Activated naive CD8-positive, alpha-beta T cell (primary cell): ENCODE results near the gene ANXA10.

Experiments
- H3K27ac Mint-ChIP-seq: one replicate; pipeline ENCODE4 v1.8.0; 2021; ENCODE audit warnings: mixed read lengths
- H3K27me3 Mint-ChIP-seq: one replicate; pipeline ENCODE4 v1.8.0; 2021; ENCODE audit warnings: mixed read lengths
- H3K36me3 Mint-ChIP-seq: one replicate; pipeline ENCODE4 v1.8.0; 2021; ENCODE audit warnings: mixed read lengths
- H3K4me1 Mint-ChIP-seq: one replicate; pipeline ENCODE4 v1.8.0; 2021; ENCODE audit warnings: low read depth, mixed read lengths
- H3K4me3 Mint-ChIP-seq: one replicate; pipeline ENCODE4 v1.8.0; 2021; ENCODE audit warnings: mild to moderate bottlenecking, mixed read lengths
- H3K9me3 Mint-ChIP-seq: one replicate; pipeline ENCODE4 v1.8.0; 2021; ENCODE audit warnings: low read depth, mixed read lengths

Gene ANXA10, protein sequence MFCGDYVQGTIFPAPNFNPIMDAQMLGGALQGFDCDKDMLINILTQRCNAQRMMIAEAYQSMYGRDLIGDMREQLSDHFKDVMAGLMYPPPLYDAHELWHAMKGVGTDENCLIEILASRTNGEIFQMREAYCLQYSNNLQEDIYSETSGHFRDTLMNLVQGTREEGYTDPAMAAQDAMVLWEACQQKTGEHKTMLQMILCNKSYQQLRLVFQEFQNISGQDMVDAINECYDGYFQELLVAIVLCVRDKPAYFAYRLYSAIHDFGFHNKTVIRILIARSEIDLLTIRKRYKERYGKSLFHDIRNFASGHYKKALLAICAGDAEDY

DNA sequence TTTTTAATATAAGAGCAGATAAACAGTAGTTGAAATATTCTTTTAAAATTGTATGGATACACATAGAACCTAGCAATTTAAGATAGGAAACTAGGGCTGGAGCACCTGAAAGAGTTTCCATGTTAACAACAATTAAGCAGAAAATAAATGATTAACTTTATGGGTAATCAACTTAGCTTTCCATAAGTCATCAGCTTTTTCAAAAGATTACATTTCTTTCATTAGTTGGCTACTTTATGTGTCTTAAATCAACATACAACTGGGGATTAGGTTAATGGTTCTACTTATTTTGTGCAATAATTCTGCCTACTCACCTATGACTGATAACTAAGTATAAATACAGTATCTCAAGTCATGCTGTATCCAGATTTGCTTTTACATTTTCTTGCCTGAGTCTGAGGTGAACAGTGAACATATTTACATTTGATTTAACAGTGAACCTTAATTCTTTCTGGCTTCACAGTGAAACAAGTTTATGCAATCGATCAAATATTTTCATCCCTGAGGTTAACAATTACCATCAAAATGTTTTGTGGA lies at the start of gene ANXA10:
TSS of gene ANXA10 (plus strand) at position 362 of the 537 bp plus-strand sequence. CDS start at position 526, 164 bp downstream.
- Mint-ChIP-seq H3K27ac (no peak within 1 kb of the TSS), H3K9me3 (peaks cover 8% of the 10 kb centered on the region)

DNA sequence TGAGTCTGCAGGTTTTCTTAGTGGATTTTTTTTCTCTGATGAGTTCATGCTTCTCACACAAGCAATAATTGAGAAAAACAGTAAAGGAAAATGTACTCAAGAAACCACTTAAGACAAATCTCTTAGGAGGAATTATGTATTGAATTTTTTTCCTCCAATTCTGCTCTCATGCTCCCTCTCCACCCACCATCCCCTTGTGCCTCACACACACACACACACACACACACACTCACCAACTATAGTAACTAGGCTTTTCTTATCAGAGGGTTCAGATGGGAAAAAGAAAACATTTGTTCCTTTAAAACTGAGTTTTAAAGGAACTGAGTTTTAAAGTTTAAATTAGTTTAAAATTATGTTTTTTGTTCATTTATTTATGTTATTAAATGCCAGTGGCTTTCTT lies 47.0 kb upstream of the ANXA10 start:
- H3K36me3 Mint-ChIP-seq: no peaks in the 10 kb centered on the region
- H3K4me3 Mint-ChIP-seq: no peak overlapping the region
- H3K27ac Mint-ChIP-seq: no peak overlapping the region
- H3K4me1 Mint-ChIP-seq: no peaks in the 10 kb centered on the region
- H3K9me3 Mint-ChIP-seq: peaks cover 3% of the 10 kb centered on the region
- no peaks in the 10 kb centered on the region for H3K27me3 Mint-ChIP-seq

More for the DNA sequence above, at the start of gene ANXA10:
- no peaks in the 10 kb centered on the region for H3K36me3 Mint-ChIP-seq
- no peak within 1 kb of the TSS for H3K4me3 Mint-ChIP-seq
- no peaks in the 10 kb centered on the region for H3K4me1 Mint-ChIP-seq
- peaks cover 2% of the 10 kb centered on the region for H3K27me3 Mint-ChIP-seq

DNA sequence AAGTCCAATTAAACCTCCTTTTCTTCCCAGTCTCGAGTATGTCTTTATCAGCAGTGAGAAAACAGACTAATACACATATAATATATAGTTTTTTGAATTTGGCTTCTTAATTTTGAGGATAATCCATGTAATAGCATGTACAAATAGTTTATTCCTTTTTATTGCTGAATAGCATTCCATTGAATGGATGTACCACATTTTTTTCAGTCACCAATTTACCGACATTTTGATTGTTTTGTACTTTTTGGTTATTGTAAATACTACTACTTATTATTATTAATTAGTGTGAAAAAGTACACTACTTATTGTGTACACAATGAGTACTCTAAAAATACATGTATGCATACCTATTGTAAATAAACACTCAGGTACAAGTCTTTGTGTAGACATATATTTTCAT lies 42.3 kb upstream of the ANXA10 start:
- Mint-ChIP-seq H3K27ac (no peak overlapping the region), H3K27me3 (no peaks in the 10 kb centered on the region), H3K4me3 (no peak overlapping the region), H3K9me3 (peaks cover 3% of the 10 kb centered on the region), H3K4me1 (no peaks in the 10 kb centered on the region), H3K36me3 (no peaks in the 10 kb centered on the region)

DNA sequence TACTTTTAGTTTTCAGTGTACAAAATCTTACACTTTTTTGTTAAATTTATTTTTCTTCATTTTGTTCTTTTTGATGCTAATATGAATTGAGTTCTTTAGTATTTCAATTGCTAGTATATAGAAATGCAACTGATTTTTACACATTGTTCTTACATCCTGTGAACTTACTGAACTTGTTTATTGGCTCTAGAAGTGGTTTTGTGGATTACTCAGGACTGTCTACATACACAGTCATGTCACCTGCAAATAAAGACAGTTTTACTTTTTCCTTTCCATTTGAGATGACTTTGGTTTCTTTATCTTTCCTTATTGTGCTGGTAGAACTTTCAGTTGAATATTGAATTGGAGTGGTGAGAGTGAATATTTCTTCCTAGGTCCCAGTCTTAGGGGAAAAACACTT lies 40.8 kb upstream of the ANXA10 start:
- H3K9me3 Mint-ChIP-seq: peaks cover 3% of the 10 kb centered on the region
- H3K27me3 Mint-ChIP-seq: no peaks in the 10 kb centered on the region
- H3K4me1 Mint-ChIP-seq: no peaks in the 10 kb centered on the region
- no peak overlapping the region for H3K27ac Mint-ChIP-seq
- no peak overlapping the region for H3K4me3 Mint-ChIP-seq
- H3K36me3 Mint-ChIP-seq: no peaks in the 10 kb centered on the region

DNA sequence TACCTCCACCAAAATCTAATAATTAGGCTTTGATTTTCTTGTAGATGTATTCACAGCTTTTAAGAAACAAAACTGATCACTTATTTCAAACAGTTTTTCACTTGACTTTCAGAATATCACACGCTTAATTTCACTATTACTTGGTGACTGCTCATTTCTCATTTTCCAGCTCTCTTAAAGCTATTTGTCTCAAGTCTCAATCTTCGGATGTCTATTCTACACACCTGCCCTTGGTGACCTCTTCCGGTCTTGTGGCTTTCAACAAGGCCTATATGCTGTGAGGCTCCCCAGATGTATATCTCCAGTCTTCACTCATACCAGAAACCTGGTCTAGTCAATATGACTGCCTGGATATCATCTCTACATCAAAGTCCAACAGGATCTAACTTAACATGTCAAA lies 34.9 kb upstream of the ANXA10 start:
- Mint-ChIP-seq H3K36me3 (no peaks in the 10 kb centered on the region), H3K27ac (no peak overlapping the region), H3K9me3 (peaks cover 7% of the 10 kb centered on the region), H3K4me1 (no peaks in the 10 kb centered on the region), H3K27me3 (no peaks in the 10 kb centered on the region), H3K4me3 (no peak overlapping the region)

DNA sequence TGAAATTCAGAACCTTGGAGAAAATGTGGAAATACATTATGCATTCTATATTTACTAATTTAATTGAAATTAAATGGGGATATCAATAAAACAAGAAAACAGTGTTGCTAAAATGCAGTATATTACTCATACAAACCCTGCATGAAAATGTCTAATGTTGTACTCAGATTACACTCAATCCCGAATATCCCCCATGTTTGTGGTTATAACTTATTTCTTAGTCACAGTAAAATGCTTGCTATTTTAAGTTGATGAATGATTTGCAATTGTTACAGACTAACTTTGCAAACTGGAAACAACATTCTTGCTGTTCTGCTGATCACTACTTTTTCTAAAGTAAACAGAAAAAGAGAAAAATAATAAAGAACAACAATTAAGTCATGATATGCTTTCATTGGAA lies 33.1 kb upstream of the ANXA10 start:
- H3K9me3 Mint-ChIP-seq: peaks cover 7% of the 10 kb centered on the region
- H3K36me3 Mint-ChIP-seq: no peaks in the 10 kb centered on the region
- no peaks in the 10 kb centered on the region for H3K4me1 Mint-ChIP-seq
- H3K27ac Mint-ChIP-seq: no peak overlapping the region
- no peaks in the 10 kb centered on the region for H3K27me3 Mint-ChIP-seq
- H3K4me3 Mint-ChIP-seq: no peak overlapping the region

DNA sequence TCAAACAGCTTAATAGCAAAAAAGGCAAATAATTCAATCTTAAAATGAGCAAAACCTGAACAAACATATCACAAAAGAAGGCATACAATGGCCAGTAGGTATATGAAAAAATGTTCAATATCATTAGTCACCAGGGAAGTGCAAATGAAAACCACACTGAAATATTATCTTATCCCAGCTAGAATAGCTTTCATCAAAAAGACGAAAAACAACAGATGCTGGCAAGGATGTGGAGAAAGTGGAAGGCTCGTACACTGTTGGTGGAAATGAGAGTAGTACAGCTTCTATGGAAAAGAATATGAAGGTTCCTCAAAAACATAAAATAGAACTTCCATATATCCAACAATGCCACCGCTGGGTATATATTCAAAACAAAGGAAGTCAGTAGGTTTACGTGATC lies 29.3 kb upstream of the ANXA10 start:
- peaks cover 4% of the 10 kb centered on the region for H3K9me3 Mint-ChIP-seq
- H3K4me3 Mint-ChIP-seq: no peak overlapping the region
- no peaks in the 10 kb centered on the region for H3K4me1 Mint-ChIP-seq
- no peaks in the 10 kb centered on the region for H3K27me3 Mint-ChIP-seq
- H3K27ac Mint-ChIP-seq: no peak overlapping the region
- no peaks in the 10 kb centered on the region for H3K36me3 Mint-ChIP-seq

DNA sequence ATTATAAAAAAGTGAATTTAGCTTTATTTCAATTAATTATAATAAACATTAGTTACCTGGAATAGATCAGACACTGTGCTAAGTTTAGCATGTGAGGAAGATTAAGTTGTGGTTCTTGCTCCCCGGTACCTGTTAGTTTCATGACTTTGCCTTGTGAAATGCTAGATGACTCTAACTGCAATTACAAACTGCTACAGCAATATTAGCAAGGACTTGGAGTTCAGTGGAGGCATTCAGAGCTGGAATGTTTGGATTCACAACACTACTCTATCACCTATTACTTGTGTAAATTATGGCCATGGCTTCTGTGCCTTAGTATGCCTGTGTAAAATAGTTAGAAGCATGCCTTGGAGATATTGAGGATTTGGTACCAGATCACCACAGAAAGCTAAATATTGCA lies 21.4 kb upstream of the ANXA10 start:
- H3K27ac Mint-ChIP-seq: no peak overlapping the region
- no peaks in the 10 kb centered on the region for H3K4me1 Mint-ChIP-seq
- no peaks in the 10 kb centered on the region for H3K36me3 Mint-ChIP-seq
- H3K4me3 Mint-ChIP-seq: no peak overlapping the region
- no peaks in the 10 kb centered on the region for H3K27me3 Mint-ChIP-seq
- no peaks in the 10 kb centered on the region for H3K9me3 Mint-ChIP-seq

DNA sequence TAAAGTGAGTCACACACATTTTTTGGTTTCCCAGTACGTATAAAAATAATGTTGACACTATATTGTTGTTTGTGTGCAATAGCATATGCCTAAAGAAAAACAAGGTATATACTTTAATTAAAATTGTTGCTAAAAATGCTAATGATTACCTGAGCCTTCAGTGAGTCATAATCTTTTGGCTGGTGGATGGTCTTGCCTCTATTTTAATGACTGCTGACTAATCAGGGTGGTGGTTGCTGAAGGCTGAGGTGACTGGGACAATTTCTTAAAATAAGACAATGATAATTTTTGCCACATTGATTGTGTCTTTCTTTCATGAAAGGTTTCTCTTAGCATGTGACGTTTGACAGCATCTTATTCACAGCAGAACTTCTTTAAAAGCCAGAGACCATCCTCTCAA lies 21.0 kb upstream of the ANXA10 start:
- Mint-ChIP-seq H3K27me3 (no peaks in the 10 kb centered on the region), H3K4me1 (no peaks in the 10 kb centered on the region), H3K27ac (no peak overlapping the region), H3K36me3 (no peaks in the 10 kb centered on the region), H3K4me3 (no peak overlapping the region), H3K9me3 (no peaks in the 10 kb centered on the region)

DNA sequence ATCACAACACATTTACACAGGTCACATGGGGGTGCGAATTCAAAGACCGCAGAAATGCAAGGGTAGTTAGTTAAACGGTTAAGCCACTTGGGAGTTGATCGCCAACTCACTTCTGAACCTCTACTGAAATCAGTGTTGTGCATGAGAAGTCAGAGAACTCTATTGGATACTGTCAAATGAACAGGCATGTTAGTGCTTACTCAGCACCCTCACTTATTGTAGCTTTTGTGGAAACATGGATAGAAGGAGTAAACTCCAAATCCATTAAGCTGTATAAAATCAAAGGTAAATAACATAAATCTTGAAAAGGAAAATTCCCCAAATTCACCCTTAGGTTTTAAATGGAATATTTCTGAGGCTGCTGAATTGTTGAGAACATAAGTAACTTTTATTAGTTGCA lies 17.5 kb upstream of the ANXA10 start:
- Mint-ChIP-seq H3K27ac (no peak overlapping the region), H3K4me1 (no peaks in the 10 kb centered on the region), H3K4me3 (no peak overlapping the region), H3K9me3 (no peaks in the 10 kb centered on the region), H3K36me3 (no peaks in the 10 kb centered on the region), H3K27me3 (peaks cover under 1% of the 10 kb centered on the region)

DNA sequence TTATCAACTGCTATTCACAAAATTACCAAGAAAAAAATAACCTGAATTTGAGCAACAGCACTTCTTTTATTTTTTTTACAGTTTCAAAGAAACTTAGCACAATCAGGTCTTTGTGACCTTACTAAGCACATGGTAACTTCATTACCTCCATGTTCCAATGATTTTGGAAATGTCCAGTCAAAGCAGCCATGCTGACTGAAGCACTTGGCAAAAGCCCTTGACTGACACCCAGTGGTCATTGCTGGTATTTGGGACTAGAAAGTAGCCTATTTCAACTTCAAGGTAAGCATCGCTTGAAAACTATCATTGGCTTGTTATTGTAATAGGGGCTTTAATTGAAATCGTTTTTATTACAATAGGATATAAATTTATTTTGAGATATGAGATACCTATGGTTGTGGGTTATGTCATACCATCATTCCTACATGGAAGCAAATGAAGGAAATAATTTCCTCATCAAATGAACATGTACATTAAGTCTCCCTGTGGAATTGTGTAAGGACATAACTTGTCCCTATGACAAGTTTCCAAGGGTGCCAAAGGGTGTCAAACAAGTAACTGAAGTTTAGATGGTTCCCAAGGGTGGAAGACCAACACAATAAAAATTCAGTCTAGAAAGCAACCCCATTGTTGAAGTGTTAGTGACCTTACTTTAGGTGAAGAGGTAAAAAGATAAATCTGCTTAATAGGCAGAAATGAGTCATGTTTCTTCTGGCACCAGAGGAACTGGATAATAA lies 15.2 kb upstream of the ANXA10 start:
- Mint-ChIP-seq H3K27ac (no peak overlapping the region), H3K4me1 (no peaks in the 10 kb centered on the region), H3K27me3 (peaks cover 1% of the 10 kb centered on the region), H3K4me3 (no peak overlapping the region), H3K36me3 (no peaks in the 10 kb centered on the region), H3K9me3 (no peaks in the 10 kb centered on the region)

DNA sequence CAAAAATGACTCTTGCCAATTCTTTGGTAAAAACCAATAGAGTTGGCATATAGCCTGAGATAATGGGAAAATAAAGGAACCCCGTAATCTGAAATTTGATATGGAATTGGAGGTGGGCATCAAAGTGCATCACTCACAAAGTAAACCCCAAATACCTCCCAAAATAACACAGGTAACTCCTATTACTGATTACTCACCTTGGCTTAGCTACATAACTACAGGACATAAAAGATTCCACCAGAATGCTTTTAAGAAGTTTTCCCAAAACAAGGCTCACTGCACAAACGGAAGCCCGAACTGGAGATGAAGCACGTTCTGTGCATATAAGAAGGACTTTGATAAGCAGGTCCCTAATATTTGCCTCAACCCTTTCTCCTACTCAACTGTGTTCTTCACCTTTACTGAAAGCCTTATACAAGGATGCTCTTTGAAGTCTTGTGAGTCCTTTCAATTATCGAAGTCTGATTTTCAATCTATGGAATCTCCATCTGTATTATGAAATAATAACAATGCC lies 14.6 kb upstream of the ANXA10 start:
- Mint-ChIP-seq H3K9me3 (no peaks in the 10 kb centered on the region), H3K4me3 (no peak overlapping the region), H3K27me3 (peaks cover 1% of the 10 kb centered on the region), H3K4me1 (no peaks in the 10 kb centered on the region), H3K36me3 (no peaks in the 10 kb centered on the region), H3K27ac (no peak overlapping the region)

DNA sequence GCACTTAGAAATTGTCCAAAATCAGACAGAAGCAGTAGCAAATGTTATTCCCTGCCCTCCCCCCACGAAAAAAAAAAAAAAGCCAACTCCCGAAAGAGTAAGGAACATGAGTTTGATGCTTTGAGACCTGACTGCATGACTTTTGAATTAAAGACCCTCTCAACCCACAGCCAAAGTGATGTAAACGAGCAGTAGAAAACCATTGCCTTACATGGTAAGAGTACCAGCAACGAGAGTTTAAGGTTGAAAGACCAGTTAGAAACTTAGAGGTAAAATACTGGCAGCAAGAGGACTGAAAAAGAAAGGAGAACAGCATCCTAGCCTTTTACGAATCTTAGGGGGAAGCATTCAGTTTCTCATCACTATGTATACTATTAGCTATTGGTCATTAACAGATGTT lies 10.0 kb upstream of the ANXA10 start:
- Mint-ChIP-seq H3K27me3 (peaks cover 1% of the 10 kb centered on the region), H3K36me3 (no peaks in the 10 kb centered on the region), H3K4me3 (no peak overlapping the region), H3K4me1 (no peaks in the 10 kb centered on the region), H3K27ac (no peak overlapping the region), H3K9me3 (no peaks in the 10 kb centered on the region)

DNA sequence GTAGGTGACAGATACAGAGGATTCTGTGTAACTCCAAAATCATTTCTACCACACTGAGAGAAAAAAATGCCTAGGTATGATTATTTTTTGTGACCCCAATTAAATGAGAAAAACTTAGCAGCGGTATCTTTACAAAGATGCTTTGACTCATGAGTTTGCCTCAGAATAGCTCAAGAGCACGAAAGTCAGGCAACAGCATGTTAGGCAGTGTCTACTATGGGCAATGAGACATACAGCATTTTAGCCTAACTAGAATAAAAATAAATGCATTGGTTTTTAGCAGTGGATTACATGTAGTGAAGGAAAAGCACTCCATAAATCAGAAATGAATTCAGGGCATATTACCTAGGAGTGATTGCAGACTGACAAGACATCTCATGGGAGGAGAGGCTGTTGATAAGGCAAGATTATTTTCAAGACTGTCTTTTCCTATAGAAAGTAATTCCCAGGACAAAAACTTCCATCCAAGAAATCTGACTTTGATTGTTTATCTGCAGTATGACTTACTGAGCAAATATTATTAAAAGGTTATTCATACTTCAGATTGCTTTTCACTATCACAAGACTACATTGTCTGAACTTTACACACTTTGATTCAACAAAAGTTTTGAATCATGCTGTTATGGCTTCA lies 3.6 kb downstream of the ANXA10 start:
- Mint-ChIP-seq H3K36me3 (no peaks in the 10 kb centered on the region), H3K4me3 (no peak overlapping the region), H3K4me1 (no peaks in the 10 kb centered on the region), H3K27me3 (peaks cover 2% of the 10 kb centered on the region), H3K27ac (no peak overlapping the region), H3K9me3 (no peaks in the 10 kb centered on the region)

DNA sequence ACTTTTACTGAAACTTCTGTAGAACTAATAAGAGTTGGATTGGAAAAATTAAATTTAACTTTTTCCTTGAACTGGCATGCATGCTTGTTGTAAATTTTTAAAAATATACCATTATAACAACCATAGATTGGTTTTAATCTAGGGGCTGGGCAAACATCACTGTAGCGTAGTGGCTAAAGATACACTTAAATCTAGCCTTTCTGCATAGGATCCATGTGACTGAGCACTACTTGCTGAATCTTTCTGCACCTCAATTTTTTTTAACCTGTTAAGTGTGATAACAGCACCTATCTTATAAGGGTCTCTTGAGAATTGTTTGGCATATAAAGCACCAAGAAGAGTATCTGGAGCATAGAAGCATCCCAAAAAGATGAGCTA lies 4.1 kb downstream of the ANXA10 start:
- Mint-ChIP-seq H3K4me1 (no peaks in the 10 kb centered on the region), H3K9me3 (no peaks in the 10 kb centered on the region), H3K4me3 (no peak overlapping the region), H3K36me3 (no peaks in the 10 kb centered on the region), H3K27ac (no peak overlapping the region), H3K27me3 (peaks cover 2% of the 10 kb centered on the region)
